Transverse colon (tissue), 4 donors: ENCODE data around the gene BACE2. TPM values are rescaled to one million over a fixed set of nuclear protein-coding genes. Genes with fewer than 3 reads are reported as not detected.

Source experiments
- DNase-seq: peaks from one replicate; pipeline ENCODE4 v3.0.0-alpha.2; 2019
- H3K27ac ChIP-seq, 4 donors: fragments of 200-600 bp; sonication (generic); 2 replicates each; pipeline ENCODE4 v1.5.1; 2016 to 2018; ENCODE audit warnings: inconsistent platforms in 4 of 4
- H3K27me3 ChIP-seq: fragments of 200-600 bp; sonication (generic); 2 replicates; pipeline ENCODE4 v1.5.1; 2017; ENCODE audit warnings: inconsistent platforms
- H3K36me3 ChIP-seq, 4 donors: fragments of 200-600 bp; sonication (generic); 2 replicates each; pipeline ENCODE4 v1.5.1; 2017 to 2019; ENCODE audit warnings: inconsistent platforms in 4 of 4
- H3K4me1 ChIP-seq, 4 donors: fragments of 200-600 bp; sonication (generic); 2 replicates each; pipeline ENCODE4 v1.5.1; 2017 to 2020; ENCODE audit warnings: inconsistent platforms in 4 of 4
- H3K4me3 ChIP-seq, 4 donors: fragments of 200-600 bp; sonication (generic); 1 replicate in 1 of 4; 2 replicates in 3 of 4; pipeline versions ENCODE4 v1.5.1 to v1.6.1; 2017 to 2019; ENCODE audit warnings: inconsistent platforms in 4 of 4
- H3K9me3 ChIP-seq, 2 donors: fragments of 200-600 bp; sonication (generic); 2 replicates each; pipeline ENCODE4 v1.5.1; 2017 to 2019; ENCODE audit warnings: inconsistent platforms in 2 of 2
- CTCF ChIP-seq, 5 experiments: fragments of 200-600 bp in 3 of 5; fragments of 450-650 bp in 2 of 5; sonication (generic) in 3 of 5; IDR thresholded peaks; 1 replicate in 2 of 5; 2 replicates in 3 of 5; pipeline ENCODE4 v1.5.1; 2016 to 2017; ENCODE audit warnings: antibody characterized with exemption in 5 of 5, inconsistent platforms in 3 of 5, mild to moderate bottlenecking in 2 of 5, moderate library complexity in 1 of 5
- EP300 ChIP-seq: sonication (generic); formaldehyde crosslinking; IDR thresholded peaks from one replicate; pipeline ENCODE4 v1.6.1; 2017; ENCODE audit warnings: antibody characterized with exemption, low read depth
- POLR2A ChIP-seq: fragments of 450-650 bp; IDR thresholded peaks from one replicate; pipeline ENCODE4 v1.6.1; 2016; ENCODE audit warnings: antibody characterized with exemption, mild to moderate bottlenecking, moderate library complexity
- POLR2AphosphoS5 ChIP-seq, 3 donors: sonication (generic); formaldehyde crosslinking; IDR thresholded peaks; one replicate each; pipeline ENCODE4 v1.6.1; 2016; ENCODE audit warnings: antibody characterized with exemption in 3 of 3
- WGBS, 2 donors: methylation state at CpG; one replicate each; pipeline ENCODE4 v1.1.5; 2018; ENCODE audit warnings: low coverage in 1 of 2; 5-methylcytosine and 5-hydroxymethylcytosine counted together
- in situ Hi-C, 4 donors: fragments of 200-750 bp; cut with MboI; loops; one replicate each; pipeline versions ENCODE4 v1.15.0 to v1.15.1; 2017; ENCODE audit warnings: low sequenced_read_pairs in 3 of 4, low pct_ligation_motif_present in 1 of 4, low pct_unique_long_range_greater_than_20kb in 1 of 4
- intact Hi-C: fragments of 100-400 bp; cut with DNase I; formaldehyde crosslinking; loops from one replicate; pipeline ENCODE4 v1.15.1; 2023; ENCODE audit warnings: low total_unique reads
- total RNA-seq, 4 donors: library from RNA; depleted of rRNA; stranded (reverse); fragments of >200 nt; gene quantifications; one replicate each; pipeline ENCODE4 v1.1.0, GENCODE V29; 2016

The BACE2 gene
- total RNA-seq, 4 donors from 2014 or later: 28.4 to 52.5 (median 43.9) TPM

- H3K4me3 ChIP-seq: no peak overlapping the region
- DNase-seq: no peak
- no peak overlapping the region for H3K27ac ChIP-seq
- intact Hi-C loops: no loop called here
- in situ Hi-C loops: no loop called here
- H3K4me1 ChIP-seq: peaks cover 0 to 12% (median 9%) of the 10 kb centered on the region in 4 donors
- H3K36me3 ChIP-seq: no peaks in the 10 kb centered on the region
- no peak for TF ChIP-seq EP300
- TF ChIP-seq CTCF (IDR thresholded peaks at IDR 0.05): no peak
- no peak for TF ChIP-seq POLR2A
- no peak for TF ChIP-seq POLR2AphosphoS5 (IDR thresholded peaks at IDR 0.05)
- H3K9me3 ChIP-seq: no peaks in the 10 kb centered on the region
- H3K27me3 ChIP-seq: peaks cover 10% of the 10 kb centered on the region
- WGBS, 2 donors: 70 to 83% methylated on average over 3 to 19 of the region's 20 CpGs
These were observed 153.4 kb downstream of the BACE2 start for GRCh38 chr21:41321211-41321907.

GRCh38 chr21:41321908-41322495 is 154.0 kb downstream of the BACE2 start:
- WGBS, 2 donors: 74 to 88% methylated on average over 1 to 7 of the region's 7 CpGs
- Histone ChIP-seq H3K36me3 (no peaks in the 10 kb centered on the region), H3K4me3 (no peak overlapping the region), H3K4me1 (peaks cover 0 to 6% (median 2%) of the 10 kb centered on the region in 4 donors), H3K27ac (no peak overlapping the region), H3K27me3 (peaks cover 4% of the 10 kb centered on the region), H3K9me3 (no peaks in the 10 kb centered on the region)
- DNase-seq: no peak
- TF ChIP-seq CTCF (IDR thresholded peaks at IDR 0.05): no peak
- no peak for TF ChIP-seq POLR2A
- TF ChIP-seq POLR2AphosphoS5 (IDR thresholded peaks at IDR 0.05): no peak
- TF ChIP-seq EP300: no peak
- in situ Hi-C loops: no loop called here
- intact Hi-C loops: no loop called here

- Histone ChIP-seq H3K36me3 (no peaks in the 10 kb centered on the region), H3K27me3 (no peaks in the 10 kb centered on the region), H3K4me1 (peaks cover 0 to 5% (median 2%) of the 10 kb centered on the region in 4 donors), H3K9me3 (no peaks in the 10 kb centered on the region), H3K27ac (no peak overlapping the region), H3K4me3 (no peak overlapping the region)
- DNase-seq: no peak
- intact Hi-C loops: no loop called here
- 69 to 73% methylated on average over 6 to 23 of the region's 23 CpGs for WGBS, 2 donors
- in situ Hi-C loops: no loop called here
- TF ChIP-seq EP300: no peak
- no peak for TF ChIP-seq POLR2AphosphoS5 (IDR thresholded peaks at IDR 0.05)
- TF ChIP-seq CTCF (IDR thresholded peaks at IDR 0.05): no peak
- TF ChIP-seq POLR2A: no peak
These were observed 154.8 kb downstream of the BACE2 start for GRCh38 chr21:41322496-41323382.
